ENCODE measurements around the gene GRAMD1B. TPM values are rescaled to one million over a fixed set of nuclear protein-coding genes. Genes with fewer than 3 reads are reported as not detected.

The GRAMD1B gene
- total RNA-seq, 6 experiments from 2014 or later, result 1.0 to 2.0 (median 1.5) TPM

DNA sequence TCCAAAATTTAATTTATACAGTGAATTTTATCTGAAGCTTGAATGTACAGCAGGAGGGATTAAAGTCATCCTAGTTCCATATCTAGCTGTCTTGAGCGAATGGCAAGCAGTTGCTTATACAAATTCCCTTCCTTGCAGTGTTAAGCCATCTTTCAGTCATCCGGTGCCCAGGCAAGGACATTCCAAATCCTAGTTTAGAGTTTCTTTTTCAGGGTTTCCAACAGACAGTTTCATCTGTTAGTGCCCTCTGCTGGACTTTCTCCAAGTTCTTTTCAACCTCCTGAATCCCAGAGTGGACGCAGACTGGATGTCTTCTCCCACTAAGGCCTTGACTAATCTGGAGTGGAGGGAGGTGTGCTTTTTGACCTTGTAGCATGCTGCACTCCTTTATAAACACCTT lies 45.4 kb downstream of the GRAMD1B start:
- no peak overlapping the region for H3K4me3 ChIP-seq
- no peak overlapping the region for H3K27ac ChIP-seq
- TF ChIP-seq, protein P1, sequence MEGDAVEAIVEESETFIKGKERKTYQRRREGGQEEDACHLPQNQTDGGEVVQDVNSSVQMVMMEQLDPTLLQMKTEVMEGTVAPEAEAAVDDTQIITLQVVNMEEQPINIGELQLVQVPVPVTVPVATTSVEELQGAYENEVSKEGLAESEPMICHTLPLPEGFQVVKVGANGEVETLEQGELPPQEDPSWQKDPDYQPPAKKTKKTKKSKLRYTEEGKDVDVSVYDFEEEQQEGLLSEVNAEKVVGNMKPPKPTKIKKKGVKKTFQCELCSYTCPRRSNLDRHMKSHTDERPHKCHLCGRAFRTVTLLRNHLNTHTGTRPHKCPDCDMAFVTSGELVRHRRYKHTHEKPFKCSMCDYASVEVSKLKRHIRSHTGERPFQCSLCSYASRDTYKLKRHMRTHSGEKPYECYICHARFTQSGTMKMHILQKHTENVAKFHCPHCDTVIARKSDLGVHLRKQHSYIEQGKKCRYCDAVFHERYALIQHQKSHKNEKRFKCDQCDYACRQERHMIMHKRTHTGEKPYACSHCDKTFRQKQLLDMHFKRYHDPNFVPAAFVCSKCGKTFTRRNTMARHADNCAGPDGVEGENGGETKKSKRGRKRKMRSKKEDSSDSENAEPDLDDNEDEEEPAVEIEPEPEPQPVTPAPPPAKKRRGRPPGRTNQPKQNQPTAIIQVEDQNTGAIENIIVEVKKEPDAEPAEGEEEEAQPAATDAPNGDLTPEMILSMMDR (IDR thresholded peaks at IDR 0.05), result no peak
- TF ChIP-seq POLR2A (IDR thresholded peaks at IDR 0.05), result no peak
- no peak for DNase-seq
- H3K9me3 ChIP-seq, result no peaks in the 10 kb centered on the region
- no peaks in the 10 kb centered on the region for H3K27me3 ChIP-seq
- WGBS (ENCODE audit: insufficient coverage, low coverage, low lambda C conversion rate, missing lambda C conversion rate), result 65% methylated on average over 2 of the region's 3 CpGs
- H3K36me3 ChIP-seq, result no peaks in the 10 kb centered on the region
- intact Hi-C loops (cut with DNase I), result loop anchor here in 1 of 2 donors (5.0 kb wide), 1 partner anchor 68 kb away; no protein-coding TSS in a partner anchor
- ATAC-seq, result no peak
- no peaks in the 10 kb centered on the region for H3K4me1 ChIP-seq

- TF ChIP-seq POLR2A (IDR thresholded peaks at IDR 0.05), result no peak
- TF ChIP-seq, protein P1 (IDR thresholded peaks at IDR 0.05), result no peak
- intact Hi-C loops (cut with DNase I), result loop anchor here in 1 of 2 donors (5.0 kb wide), 1 partner anchor 70 kb away; no protein-coding TSS in a partner anchor
- Histone ChIP-seq H3K4me1 (no peaks in the 10 kb centered on the region), H3K27ac (no peak overlapping the region), H3K36me3 (no peaks in the 10 kb centered on the region), H3K4me3 (no peak overlapping the region), H3K27me3 (no peaks in the 10 kb centered on the region), H3K9me3 (no peaks in the 10 kb centered on the region)
- WGBS (ENCODE audit: insufficient coverage, low coverage, low lambda C conversion rate, missing lambda C conversion rate), result 75% methylated on average over 9 of the region's 9 CpGs
- DNase-seq (no peak), ATAC-seq (no peak)
Observed at GRCh38 chr11:123477205-123477907, 47.3 kb downstream of the GRAMD1B start.

DNA sequence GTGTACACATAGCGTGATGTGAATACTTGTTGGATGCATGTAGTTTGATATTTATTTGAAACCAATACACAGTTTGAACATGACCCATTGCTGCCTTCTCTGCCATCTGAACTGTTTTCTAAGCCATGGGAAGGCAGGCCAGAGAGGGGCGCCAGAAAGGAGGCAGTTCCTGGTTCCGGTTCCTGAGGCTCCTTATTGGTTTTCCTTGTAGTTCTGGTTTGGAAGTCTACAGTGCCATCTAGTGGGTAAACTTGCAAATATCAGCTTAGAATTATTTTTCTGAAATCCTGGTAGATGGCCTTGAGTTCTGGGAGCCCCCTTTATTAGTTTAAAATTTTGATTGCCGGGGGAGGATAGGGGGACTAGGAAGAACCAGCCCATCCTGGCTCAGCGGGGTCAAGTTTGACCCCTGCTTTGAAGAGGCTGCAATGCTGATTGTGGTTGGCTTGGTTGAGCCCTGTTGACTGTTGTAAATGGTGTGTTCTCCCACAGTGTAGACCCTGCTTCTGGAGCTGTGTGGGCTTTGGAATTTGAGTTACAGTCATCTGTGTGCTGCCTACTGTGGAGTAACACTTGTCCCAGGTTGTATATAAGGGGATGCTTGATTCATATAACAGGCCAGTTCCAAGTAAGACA lies 48.4 kb downstream of the GRAMD1B start:
- TF ChIP-seq, protein P1 (IDR thresholded peaks at IDR 0.05), result peak; percentile 61 to 66 (median 62)
- no peak for TF ChIP-seq POLR2A (IDR thresholded peaks at IDR 0.05)
- intact Hi-C loops (cut with DNase I), result loop anchor here in 1 of 2 donors (5.0 kb wide), 1 partner anchor 71 kb away; no protein-coding TSS in a partner anchor
- no peaks in the 10 kb centered on the region for H3K27me3 ChIP-seq
- H3K4me3 ChIP-seq, result no peak overlapping the region
- no peaks in the 10 kb centered on the region for H3K36me3 ChIP-seq
- no peaks in the 10 kb centered on the region for H3K9me3 ChIP-seq
- WGBS (ENCODE audit: insufficient coverage, low coverage, low lambda C conversion rate, missing lambda C conversion rate), result 18% methylated on average over 5 of the region's 5 CpGs
- H3K4me1 ChIP-seq, result no peaks in the 10 kb centered on the region
- no peak overlapping the region for H3K27ac ChIP-seq
- ATAC-seq, result peak; percentile 75 to 83 (median 78)
- DNase-seq, result no peak

GRCh38 chr11:123479048-123479837 lies 49.2 kb downstream of the GRAMD1B start:
- no peak for DNase-seq
- 51% methylated on average over 12 of the region's 12 CpGs for WGBS (ENCODE audit: insufficient coverage, low coverage, low lambda C conversion rate, missing lambda C conversion rate)
- Histone ChIP-seq H3K27ac (no peak overlapping the region), H3K36me3 (no peaks in the 10 kb centered on the region), H3K4me1 (no peaks in the 10 kb centered on the region), H3K4me3 (no peak overlapping the region), H3K27me3 (no peaks in the 10 kb centered on the region), H3K9me3 (no peaks in the 10 kb centered on the region)
- TF ChIP-seq POLR2A (IDR thresholded peaks at IDR 0.05), result no peak
- TF ChIP-seq, protein P1 (IDR thresholded peaks at IDR 0.05), result no peak
- peak in 2 of 4 donors; percentile 18 to 51 for ATAC-seq
- intact Hi-C loops (cut with DNase I), result loop anchor here in 1 of 2 donors (5.0 kb wide), 1 partner anchor 72 kb away; no protein-coding TSS in a partner anchor
